BLaER1 treated with 17β-estradiol and CSF1 and Interleukin-3, amounts not matched to agents 10 nM and 100 nM (cell line): ENCODE results near the gene DPP6.
"Not testable (repeated sequence)": the region's sequence is repeated elsewhere in the genome, so short reads cannot be mapped to it uniquely, and the experiment has no call there.

Source experiments
- H3K27ac ChIP-seq, 11 experiments: shearing (Covaris generic); formaldehyde crosslinking; 2 replicates each; pipeline ENCODE4 v1.8.1; 2022
- H3K27me3 ChIP-seq, 11 experiments: shearing (Covaris generic); formaldehyde crosslinking; 2 replicates each; pipeline ENCODE4 v1.8.1; 2022
- H3K36me3 ChIP-seq, 11 experiments: shearing (Covaris generic); formaldehyde crosslinking; 2 replicates each; pipeline ENCODE4 v1.8.1; 2022
- H3K4me1 ChIP-seq, 10 experiments: shearing (Covaris generic); formaldehyde crosslinking; 2 replicates each; pipeline ENCODE4 v1.8.1; 2022
- H3K4me2 ChIP-seq, 11 experiments: shearing (Covaris generic); formaldehyde crosslinking; 2 replicates each; pipeline ENCODE4 v1.8.1; 2022
- H3K4me3 ChIP-seq, 10 experiments: shearing (Covaris generic); formaldehyde crosslinking; 2 replicates each; pipeline ENCODE4 v1.8.1; 2022
- H3K9ac ChIP-seq, 11 experiments: shearing (Covaris generic); formaldehyde crosslinking; 2 replicates each; pipeline ENCODE4 v1.8.1; 2022
- H3K9me3 ChIP-seq, 11 experiments: shearing (Covaris generic); formaldehyde crosslinking; replicated peaks in 1 of 11; 2 replicates each; pipeline ENCODE4 v1.8.1; 2022
- H4K20me1 ChIP-seq, 11 experiments: shearing (Covaris generic); formaldehyde crosslinking; 2 replicates each; pipeline ENCODE4 v1.8.1; 2022
- Cebpa-rat ChIP-seq, 11 experiments: shearing (Covaris generic); IDR thresholded peaks; 2 replicates each; pipeline ENCODE4 v1.8.1; 2022

Gene DPP6

DNA sequence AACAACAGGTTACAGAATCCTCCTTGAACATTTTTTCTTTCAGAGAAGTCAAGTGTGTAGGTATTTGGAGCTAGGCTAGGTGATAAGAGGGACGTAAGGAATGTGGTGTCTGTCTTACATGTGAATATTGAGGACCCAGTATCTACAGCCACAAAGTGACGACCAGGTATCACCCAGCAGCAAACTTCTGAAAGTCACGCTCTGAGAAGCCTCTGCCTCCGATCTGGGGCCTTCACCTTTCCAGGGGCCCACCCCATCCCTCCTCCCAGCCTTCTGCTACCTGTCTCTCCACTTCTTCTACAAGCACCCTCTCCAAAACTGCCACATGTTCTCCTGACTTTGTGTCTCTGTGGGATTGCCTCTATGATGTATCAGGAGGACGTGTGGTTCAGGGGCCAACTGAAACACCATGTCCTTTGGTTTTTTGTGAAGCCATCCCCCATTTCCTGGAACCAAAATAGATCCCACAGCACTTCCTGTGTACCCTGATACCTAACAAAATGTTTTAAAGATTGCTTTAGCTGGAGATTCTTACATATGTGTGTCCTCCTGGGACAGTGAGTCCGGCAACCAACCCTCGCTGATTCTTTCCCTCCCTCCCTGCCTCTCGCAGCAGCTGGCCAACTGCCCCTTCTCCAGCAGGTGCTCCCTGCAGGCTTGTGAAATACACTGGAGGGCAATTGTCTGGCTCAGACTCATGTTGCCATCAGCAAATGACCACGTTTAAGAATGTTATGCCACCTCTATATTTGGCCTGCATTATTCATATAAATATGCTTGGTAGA, 93.9 kb downstream of the DPP6 start:
- H3K36me3 ChIP-seq, H3K27me3 ChIP-seq, H3K9me3 ChIP-seq, H4K20me1 ChIP-seq, H3K4me3 ChIP-seq: not testable (repeated sequence)
- Histone ChIP-seq H3K27ac (peak overlapping the region in 7 of 11 experiments; percentile 52 to 87 (median 75); a peak in 12 of 22 replicates), H3K4me1 (peaks cover 3 to 41% (median 28%) of the 10 kb centered on the region in 10 experiments; a peak in 15 of 20 replicates), H3K4me2 (peak overlapping the region; percentile 61 to 82 (median 73)), H3K9ac (peak overlapping the region in 5 of 11 experiments; percentile 38 to 78 (median 63); a peak in 6 of 22 replicates)
- TF ChIP-seq Cebpa-rat (IDR thresholded peaks at IDR 0.05) = peak in 2 of 11 experiments; percentile 67 to 70; a peak in 5 of 22 replicates

DNA sequence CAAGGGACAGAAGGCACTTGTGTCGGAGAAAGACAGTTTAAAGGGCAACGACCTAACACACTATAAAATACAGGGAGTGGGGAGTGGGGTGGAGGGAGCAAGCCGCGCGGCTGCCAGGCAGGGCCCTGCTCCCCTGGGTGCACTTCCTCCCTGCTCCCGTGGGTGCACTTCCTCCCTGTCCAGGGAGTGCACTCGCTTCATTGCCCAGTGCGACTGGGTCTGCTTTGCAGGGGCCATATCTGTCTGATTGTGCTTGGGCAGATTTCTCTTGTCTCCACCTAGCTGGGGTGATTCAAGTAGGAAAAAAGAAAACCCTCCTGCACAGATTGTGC, 94.5 kb downstream of the DPP6 start:
- Histone ChIP-seq H3K9ac (peak overlapping the region in 5 of 11 experiments; percentile 38 to 78 (median 65); a peak in 6 of 22 replicates), H3K4me2 (peak overlapping the region; percentile 61 to 82 (median 73); a peak in 20 of 22 replicates), H3K4me1 (peaks cover 3 to 41% (median 33%) of the 10 kb centered on the region in 10 experiments; a peak in 15 of 20 replicates), H3K27ac (peak overlapping the region in 6 of 11 experiments; percentile 52 to 87 (median 76); a peak in 10 of 22 replicates)
- H3K4me3 ChIP-seq, H3K9me3 ChIP-seq, H3K36me3 ChIP-seq, H3K27me3 ChIP-seq, H4K20me1 ChIP-seq: not testable (repeated sequence)

GRCh38 chr7:154148791-154149516, 96.8 kb downstream of the DPP6 start:
- peak overlapping the region in 7 of 11 experiments; percentile 20 to 68 (median 59); a peak in 12 of 22 replicates for H3K4me2 ChIP-seq
- H3K27ac ChIP-seq = peak overlapping the region in 3 of 11 experiments; percentile 76 to 87 (median 80); a peak in 4 of 22 replicates
- H3K27me3 ChIP-seq, H3K4me3 ChIP-seq, H3K9me3 ChIP-seq, H3K36me3 ChIP-seq, H4K20me1 ChIP-seq: not testable (repeated sequence)
- H3K9ac ChIP-seq = 0 out of 22 replicates have a peak overlapping the region, but pooled peaks of 1 of the 11 experiments have one; percentile 78
- peaks cover 3 to 42% (median 34%) of the 10 kb centered on the region in 10 experiments; a peak in 15 of 20 replicates for H3K4me1 ChIP-seq

- Histone ChIP-seq H3K4me1 (peaks cover 3 to 37% (median 29%) of the 10 kb centered on the region in 10 experiments; a peak in 15 of 20 replicates), H3K27ac (peak overlapping the region in 1 of 11 experiments; percentile 9; a peak in 2 of 22 replicates), H3K4me2 (peak overlapping the region in 1 of 11 experiments; percentile 60; a peak in 1 of 22 replicates)
- not testable (repeated sequence) for H3K9ac ChIP-seq, H3K27me3 ChIP-seq, H4K20me1 ChIP-seq, H3K9me3 ChIP-seq, H3K36me3 ChIP-seq, H3K4me3 ChIP-seq
Observed at GRCh38 chr7:154150656-154151055, 98.5 kb downstream of the DPP6 start.

DNA sequence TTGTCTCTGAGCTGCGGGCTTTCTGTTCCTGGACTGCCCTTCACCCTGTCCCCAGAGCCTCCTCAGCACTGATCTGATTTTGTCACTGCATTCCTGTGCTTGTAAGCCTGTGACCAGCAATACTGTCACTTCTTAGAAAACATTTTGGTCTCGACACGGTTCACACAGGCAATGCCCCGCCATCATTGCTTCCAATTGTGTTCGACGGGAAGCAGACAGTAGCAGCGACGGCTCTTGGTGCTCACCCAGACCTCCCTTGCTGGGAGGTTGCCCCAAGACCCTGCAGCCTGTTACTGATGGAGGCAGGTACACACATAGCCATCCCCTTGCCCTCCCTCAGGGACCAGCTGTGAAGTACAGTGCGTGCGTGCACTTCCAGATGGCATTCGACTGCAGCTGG, 99.1 kb downstream of the DPP6 start:
- H3K27me3 ChIP-seq, H4K20me1 ChIP-seq, H3K4me3 ChIP-seq, H3K9ac ChIP-seq, H3K9me3 ChIP-seq, H3K36me3 ChIP-seq: not testable (repeated sequence)
- Histone ChIP-seq H3K4me2 (peak overlapping the region in 7 of 11 experiments; percentile 11 to 60 (median 41); a peak in 10 of 22 replicates), H3K4me1 (peaks cover 3 to 35% (median 28%) of the 10 kb centered on the region in 10 experiments; a peak in 15 of 20 replicates), H3K27ac (peak overlapping the region in 1 of 11 experiments; percentile 9; a peak in 2 of 22 replicates)

GRCh38 chr7:154155928-154156327, 103.7 kb downstream of the DPP6 start:
- not testable (repeated sequence) for H3K4me2 ChIP-seq, H3K36me3 ChIP-seq, H3K27ac ChIP-seq, H3K4me3 ChIP-seq, H3K9ac ChIP-seq, H3K9me3 ChIP-seq, H3K27me3 ChIP-seq, H4K20me1 ChIP-seq
- H3K4me1 ChIP-seq = peaks cover 0 to 14% (median 7%) of the 10 kb centered on the region in 10 experiments; a peak in 12 of 20 replicates

DNA sequence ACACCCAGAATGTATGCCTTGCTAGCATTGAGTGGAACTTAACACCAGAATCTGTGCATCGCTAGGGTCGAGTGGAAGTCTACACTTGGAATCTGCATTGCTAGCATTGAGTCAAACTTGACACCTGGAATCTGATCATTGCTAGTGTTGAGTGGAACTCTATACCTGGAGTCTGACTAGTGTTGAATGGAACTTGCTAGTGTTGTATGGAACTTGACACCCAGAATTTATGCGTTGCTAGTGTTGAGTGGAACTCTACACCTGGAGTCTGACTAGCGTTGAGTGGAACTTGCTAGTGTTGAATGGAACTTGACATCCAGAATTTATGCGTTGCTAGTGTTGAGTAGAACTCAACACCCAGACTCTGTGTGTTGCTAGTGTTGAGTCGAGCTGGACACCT, 110.7 kb downstream of the DPP6 start:
- H3K36me3 ChIP-seq, H3K27ac ChIP-seq, H3K9me3 ChIP-seq, H3K4me3 ChIP-seq, H4K20me1 ChIP-seq, H3K9ac ChIP-seq, H3K4me1 ChIP-seq, H3K4me2 ChIP-seq, H3K27me3 ChIP-seq: not testable (repeated sequence)

- not testable (repeated sequence) for H3K9me3 ChIP-seq, H3K9ac ChIP-seq, H3K4me2 ChIP-seq, H3K4me1 ChIP-seq, H3K4me3 ChIP-seq, H3K36me3 ChIP-seq, H4K20me1 ChIP-seq, H3K27me3 ChIP-seq, H3K27ac ChIP-seq
Observed at GRCh38 chr7:154163642-154164041, 111.4 kb downstream of the DPP6 start.

GRCh38 chr7:154167051-154167450, 114.9 kb downstream of the DPP6 start:
- no peaks in the 10 kb centered on the region for H3K36me3 ChIP-seq
- H3K9me3 ChIP-seq = no peaks in the 10 kb centered on the region
- no peak overlapping the region for H3K4me2 ChIP-seq
- H3K27ac ChIP-seq = no peak overlapping the region
- no peak overlapping the region for H3K4me3 ChIP-seq
- no peak for TF ChIP-seq Cebpa-rat (IDR thresholded peaks at IDR 0.05)
- H3K27me3 ChIP-seq = no peaks in the 10 kb centered on the region
- H3K4me1 ChIP-seq = peaks cover 0 to 12% (median 4%) of the 10 kb centered on the region in 10 experiments; a peak in 6 of 20 replicates
- no peaks in the 10 kb centered on the region for H4K20me1 ChIP-seq
- H3K9ac ChIP-seq = no peak overlapping the region
